Measurements from ENCODE around the gene ENTR1.
"Not testable (repeated sequence)": the region's sequence is repeated elsewhere in the genome, so short reads cannot be mapped to it uniquely, and the experiment has no call there.

The ENTR1 gene

GRCh38 chr9:136416914-136417313 lies 6.5 kb upstream of the ENTR1 start:
- no peak for FAIRE-seq

- no peak for FAIRE-seq
Measured at GRCh38 chr9:136416427-136416826, 6.0 kb upstream of the ENTR1 start.

GRCh38 chr9:136412962-136413361 lies 2.5 kb upstream of the ENTR1 start:
- no peak for FAIRE-seq

- FAIRE-seq: no peak
Measured at GRCh38 chr9:136411378-136411777, 964 bp upstream of the ENTR1 start.

GRCh38 chr9:136409557-136410455 lies 608 bp downstream of the ENTR1 start:
- no peak for FAIRE-seq

- FAIRE-seq: no peak
Measured at GRCh38 chr9:136407911-136408310, 2.5 kb downstream of the ENTR1 start.

- FAIRE-seq: not testable (repeated sequence)
Measured at GRCh38 chr9:136407061-136407460, 3.4 kb downstream of the ENTR1 start.

- not testable (repeated sequence) for FAIRE-seq
Measured at GRCh38 chr9:136405904-136406303, 4.5 kb downstream of the ENTR1 start.

- no peak for FAIRE-seq
Measured at GRCh38 chr9:136405481-136405880, 4.9 kb downstream of the ENTR1 start.

GRCh38 chr9:136404801-136405136 lies 5.6 kb downstream of the ENTR1 start:
- FAIRE-seq: no peak

- FAIRE-seq: no peak
Measured at GRCh38 chr9:136403915-136404800, 6.3 kb downstream of the ENTR1 start.

GRCh38 chr9:136403538-136403914 lies 6.9 kb downstream of the ENTR1 start:
- FAIRE-seq: no peak

GRCh38 chr9:136402067-136402466 lies 8.3 kb downstream of the ENTR1 start:
- FAIRE-seq: no peak

- FAIRE-seq: no peak
Measured at GRCh38 chr9:136401173-136401922, 9.1 kb downstream of the ENTR1 start.

GRCh38 chr9:136400038-136400834 lies 10.2 kb downstream of the ENTR1 start, which contains the start of gene SNAPC4:
SNAPC4 (minus strand) TSS chr9:136400170; CDS start chr9:136398428, 1,742 bp downstream.
- no peak for FAIRE-seq

- no peak for FAIRE-seq
Measured at GRCh38 chr9:136399176-136400037, 11.0 kb downstream of the ENTR1 start.

GRCh38 chr9:136398286-136398685 lies 12.1 kb downstream of the ENTR1 start:
- FAIRE-seq: no peak

- FAIRE-seq: no peak
Measured at GRCh38 chr9:136397643-136398042, 12.8 kb downstream of the ENTR1 start.

- no peak for FAIRE-seq
Measured at GRCh38 chr9:136396219-136396515, 14.2 kb downstream of the ENTR1 start.

GRCh38 chr9:136395345-136396218 lies 14.8 kb downstream of the ENTR1 start:
- no peak for FAIRE-seq

GRCh38 chr9:136395020-136395340 lies 15.4 kb downstream of the ENTR1 start:
- FAIRE-seq: no peak
